AG04450 (cell line): ENCODE data around the gene MOV10L1. TPM values are rescaled to one million over a fixed set of nuclear protein-coding genes. Genes with fewer than 3 reads are reported as not detected.

Source experiments
- CTCF ChIA-PET: fragments of 300-600, 350-600 bp; formaldehyde crosslinking; extraction: SDS; loops from one replicate; lab custom pipeline; 2022; ENCODE audit warnings: antibody characterized with exemption, inconsistent platforms; lab: Charles Lee
- POLR2A ChIA-PET: fragments of 350-600 bp; formaldehyde crosslinking; extraction: SDS; loops from one replicate; lab custom pipeline; 2021; ENCODE audit warnings: antibody characterized with exemption, inconsistent platforms; lab: Yijun Ruan, JAX
- DNase-seq: peaks from one replicate; pipeline ENCODE4 v3.0.0-alpha.2; 2011; ENCODE audit warnings: low read depth, low spot score
- H3K27ac ChIP-seq: one replicate; pipeline ENCODE4 v1.5.1; 2012; ENCODE audit warnings: low read depth, low read length, control low read depth
- H3K27me3 ChIP-seq: one replicate; pipeline ENCODE4 v1.6.0; 2012; ENCODE audit warnings: low read length; ENCODE audit not compliant: control insufficient read depth, insufficient read depth
- H3K4me3 ChIP-seq: 2 replicates; pipeline ENCODE4 v1.5.1; 2011; ENCODE audit warnings: mild to moderate bottlenecking, low read depth, low read length, control low read depth
- H3K9me3 ChIP-seq: 2 replicates; pipeline ENCODE4 v1.5.1; 2012; ENCODE audit warnings: low read length; ENCODE audit not compliant: control insufficient read depth, insufficient read depth
- polyA plus RNA-seq: library from polyadenylated mRNA; depleted of rRNA; stranded (reverse); fragments of >200 nt; gene quantifications from 2 replicates; pipeline ENCODE4 v1.2.3, GENCODE V29; 2011
- TF ChIP-seq, protein P1 (sequence below): IDR thresholded peaks from 2 replicates; pipeline ENCODE4 v1.5.1; 2011; ENCODE audit warnings: low read depth, low read length, control low read depth, inconsistent platforms

The MOV10L1 gene
- polyA plus RNA-seq, 1 experiment: 4.2 TPM

DNA sequence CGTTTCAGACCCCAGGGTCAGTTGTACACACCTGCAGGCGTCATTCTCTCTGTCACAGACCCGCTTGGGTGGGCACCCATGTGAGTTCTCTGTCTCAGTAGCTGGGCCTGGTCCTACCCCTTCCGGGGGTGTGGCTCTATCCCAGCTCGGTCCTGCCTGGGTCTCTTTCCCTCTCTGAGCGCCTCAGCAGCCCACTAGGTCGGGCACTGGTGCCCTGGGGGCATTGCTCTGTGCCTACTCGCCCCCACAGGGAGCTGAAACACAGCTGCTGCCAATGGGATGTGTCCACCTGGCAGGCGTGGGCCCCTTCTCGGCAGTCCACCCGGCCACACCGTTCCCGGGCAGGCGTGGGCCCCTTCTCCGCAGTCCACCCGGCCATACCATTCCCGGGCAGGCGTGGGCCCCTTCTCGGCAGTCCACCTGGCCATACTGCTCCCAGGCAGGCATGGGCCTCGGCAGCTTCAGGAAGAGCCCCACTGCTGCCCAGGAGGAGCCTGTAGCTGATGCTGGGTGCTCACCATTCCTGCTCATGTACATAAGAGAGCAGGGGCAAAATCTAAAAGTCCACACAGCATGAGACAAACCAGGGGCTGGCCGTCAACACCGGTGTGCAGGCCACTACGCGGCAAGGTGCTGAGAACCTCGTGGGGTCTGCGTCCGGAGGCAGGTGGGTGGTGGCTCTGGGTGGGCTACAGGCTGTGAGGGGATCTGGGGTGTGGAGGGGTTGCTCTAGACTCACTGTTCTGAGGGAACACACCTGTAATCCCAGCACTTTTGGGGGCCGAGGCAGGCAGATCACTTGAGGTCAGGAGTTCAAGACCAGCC, 16.9 kb upstream of the MOV10L1 start:
- TF ChIP-seq, protein P1, sequence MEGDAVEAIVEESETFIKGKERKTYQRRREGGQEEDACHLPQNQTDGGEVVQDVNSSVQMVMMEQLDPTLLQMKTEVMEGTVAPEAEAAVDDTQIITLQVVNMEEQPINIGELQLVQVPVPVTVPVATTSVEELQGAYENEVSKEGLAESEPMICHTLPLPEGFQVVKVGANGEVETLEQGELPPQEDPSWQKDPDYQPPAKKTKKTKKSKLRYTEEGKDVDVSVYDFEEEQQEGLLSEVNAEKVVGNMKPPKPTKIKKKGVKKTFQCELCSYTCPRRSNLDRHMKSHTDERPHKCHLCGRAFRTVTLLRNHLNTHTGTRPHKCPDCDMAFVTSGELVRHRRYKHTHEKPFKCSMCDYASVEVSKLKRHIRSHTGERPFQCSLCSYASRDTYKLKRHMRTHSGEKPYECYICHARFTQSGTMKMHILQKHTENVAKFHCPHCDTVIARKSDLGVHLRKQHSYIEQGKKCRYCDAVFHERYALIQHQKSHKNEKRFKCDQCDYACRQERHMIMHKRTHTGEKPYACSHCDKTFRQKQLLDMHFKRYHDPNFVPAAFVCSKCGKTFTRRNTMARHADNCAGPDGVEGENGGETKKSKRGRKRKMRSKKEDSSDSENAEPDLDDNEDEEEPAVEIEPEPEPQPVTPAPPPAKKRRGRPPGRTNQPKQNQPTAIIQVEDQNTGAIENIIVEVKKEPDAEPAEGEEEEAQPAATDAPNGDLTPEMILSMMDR: no peak
- H3K27me3 ChIP-seq: no peaks in the 10 kb centered on the region
- H3K9me3 ChIP-seq: no peaks in the 10 kb centered on the region; the same call in 1 of the 2 replicates
- POLR2A ChIA-PET: no interaction called here
- no peak overlapping the region for H3K4me3 ChIP-seq
- no peak overlapping the region for H3K27ac ChIP-seq
- CTCF ChIA-PET: no interaction called here
- DNase-seq: no peak

DNA sequence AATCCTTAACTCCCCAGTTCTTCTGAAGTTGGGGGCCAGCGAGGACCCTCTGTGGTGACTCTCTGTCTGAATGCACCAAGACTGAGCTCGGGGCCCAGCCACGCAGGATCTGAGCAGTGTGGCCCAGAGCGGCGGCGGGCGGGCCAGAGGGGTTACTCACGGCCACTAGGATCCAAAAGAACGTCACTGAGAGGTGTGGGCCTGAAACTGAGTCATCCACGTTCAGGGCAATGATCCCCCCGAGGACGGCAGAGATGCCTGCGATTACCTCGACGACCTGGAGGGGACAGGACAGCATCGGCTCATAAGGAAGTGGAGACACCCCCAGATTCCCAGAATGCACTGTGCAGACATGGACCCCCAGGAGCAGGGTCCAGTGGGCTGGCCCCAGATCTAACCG, 15.8 kb upstream of the MOV10L1 start:
- POLR2A ChIA-PET: no interaction called here
- DNase-seq: no peak

DNA sequence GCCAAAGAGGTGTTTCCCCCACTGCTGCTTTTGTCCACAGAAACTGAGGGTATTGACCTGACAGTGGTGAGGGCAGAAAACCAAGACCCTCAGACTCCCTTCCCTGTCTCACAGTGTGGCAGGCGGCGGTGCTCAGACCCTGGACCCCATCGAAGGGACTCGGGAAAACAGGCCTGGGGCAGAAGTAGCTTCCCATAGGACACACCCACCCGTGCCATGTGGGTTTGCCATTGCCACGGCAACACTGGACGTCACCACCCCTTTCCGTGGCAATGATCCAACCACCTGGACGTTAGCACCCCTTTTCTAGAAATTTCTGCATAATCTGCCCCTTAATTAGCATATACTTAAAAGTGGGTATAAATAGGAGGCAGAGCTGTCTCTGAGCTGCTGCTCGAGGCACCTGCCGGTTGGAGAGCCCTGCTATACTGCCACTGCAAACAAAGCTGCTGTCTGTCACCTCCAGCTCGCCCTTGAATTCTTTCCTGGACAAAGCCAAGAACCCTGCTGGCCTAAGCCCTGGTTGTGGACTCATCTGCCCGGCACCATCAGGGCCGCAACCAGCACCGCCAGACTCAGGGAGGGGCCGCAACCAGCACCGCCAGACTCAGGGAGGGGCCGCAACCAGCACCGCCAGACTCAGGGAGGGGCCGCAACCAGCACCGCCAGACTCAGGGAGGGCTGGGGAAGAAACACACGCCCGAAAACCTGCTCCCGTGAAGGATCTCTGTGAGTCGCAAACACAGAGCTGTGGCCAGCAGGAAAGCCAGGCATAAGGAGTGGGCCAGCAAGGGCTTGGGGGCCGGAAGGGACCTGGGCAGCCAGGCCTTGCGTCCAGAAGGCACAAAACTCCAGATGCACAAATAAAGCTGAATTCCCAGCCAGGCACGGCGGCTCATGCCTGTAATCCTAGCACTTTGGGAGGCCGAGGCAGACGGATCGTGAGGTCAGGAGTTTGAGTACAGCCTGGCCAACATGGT, 15.0 kb upstream of the MOV10L1 start:
- POLR2A ChIA-PET: no interaction called here
- Histone ChIP-seq H3K4me3 (no peak overlapping the region), H3K27me3 (no peaks in the 10 kb centered on the region), H3K9me3 (no peaks in the 10 kb centered on the region; the same call in 1 of the 2 replicates), H3K27ac (no peak overlapping the region)
- no peak for DNase-seq
- CTCF ChIA-PET: no interaction called here
- TF ChIP-seq, protein P1: no peak

More for the DNA sequence above, 15.8 kb upstream of the MOV10L1 start:
- TF ChIP-seq, protein P1: no peak
- Histone ChIP-seq H3K9me3 (no peaks in the 10 kb centered on the region; the same call in 1 of the 2 replicates), H3K4me3 (no peak overlapping the region), H3K27ac (no peak overlapping the region), H3K27me3 (no peaks in the 10 kb centered on the region)
- CTCF ChIA-PET: no interaction called here

DNA sequence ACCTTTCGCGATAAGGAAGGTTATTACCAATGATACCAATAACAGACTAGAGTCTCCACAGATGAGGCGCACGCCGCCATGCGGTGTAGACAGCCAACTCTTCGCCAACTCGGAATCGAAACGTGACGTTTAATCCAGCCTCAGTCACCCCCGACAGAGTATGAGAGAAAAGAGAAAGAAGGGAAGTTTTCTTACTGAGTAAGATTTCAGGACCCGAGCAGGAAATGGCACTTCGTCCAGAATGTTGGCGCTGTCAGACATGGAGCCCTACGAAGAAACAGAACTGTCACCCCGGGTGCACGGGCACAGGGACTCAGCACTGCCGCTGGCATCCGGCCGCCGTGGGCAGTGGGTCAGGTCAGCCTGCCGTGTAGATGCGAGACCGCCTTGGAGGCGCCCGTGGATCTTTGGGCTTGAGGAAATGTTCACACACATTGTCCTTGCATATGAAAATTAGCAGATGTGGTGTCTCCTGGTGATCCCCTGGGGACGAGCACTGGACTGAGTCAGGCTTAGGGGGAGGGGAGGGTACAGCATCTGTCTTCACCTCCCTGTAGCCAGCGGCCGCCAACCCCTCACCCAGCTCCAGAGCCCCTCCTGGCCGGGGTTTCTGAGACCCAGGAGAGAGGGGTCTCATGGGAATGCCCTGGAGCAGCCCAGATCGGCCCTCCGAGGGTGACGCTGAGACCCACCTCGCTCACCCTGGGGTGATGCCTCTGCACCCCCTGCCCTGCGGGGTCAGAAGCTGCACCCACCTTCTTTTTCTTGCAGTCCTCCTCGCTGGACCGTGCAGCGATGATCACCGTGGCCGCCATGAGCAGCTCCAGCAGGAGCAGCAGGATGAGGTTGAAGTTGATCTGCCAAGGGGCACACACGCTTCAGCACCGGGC, 12.9 kb upstream of the MOV10L1 start:
- TF ChIP-seq, protein P1: no peak
- Histone ChIP-seq H3K9me3 (no peaks in the 10 kb centered on the region; the same call in 1 of the 2 replicates), H3K27me3 (peaks cover 3% of the 10 kb centered on the region), H3K27ac (no peak overlapping the region), H3K4me3 (no peak overlapping the region)
- DNase-seq: no peak
- ChIA-PET POLR2A (no interaction called here), CTCF (no interaction called here)
